ENCODE results near the gene DOP1B.

- TF ChIP-seq CTCF (IDR thresholded peaks at IDR 0.05; ENCODE audit: low read length) (no peak), EZH2 (optimal IDR thresholded peaks at IDR 0.05; ENCODE audit: low read depth, low read length) (no peak)
These were observed 30.4 kb upstream of the DOP1B start for GRCh38 chr21:36126208-36126565.

All from MM.1S (cell line).